ENCODE results near the gene VAV2. TPM values are rescaled to one million over a fixed set of nuclear protein-coding genes. Genes with fewer than 3 reads are reported as not detected.

VAV2 gene
- polyA plus RNA-seq, 1 of the 3 experiments (the other 2 are of a cell fraction) = 14.9 TPM

- H3K79me2 ChIP-seq (ENCODE audit: insufficient read depth) = peaks cover 75% of the 10 kb centered on the region; the same call in 1 of the 2 replicates
- H3K9me2 ChIP-seq = no peaks in the 10 kb centered on the region
- H3K9ac ChIP-seq = no peak overlapping the region
- H3K4me3 ChIP-seq (ENCODE audit: low read depth in 2 of 2, low read length in 1 of 2) = no peak overlapping the region
- no peaks in the 10 kb centered on the region for H3F3A ChIP-seq (replicated peaks; ENCODE audit: insufficient read depth)
- TF ChIP-seq USF2 (IDR thresholded peaks at IDR 0.05; ENCODE audit: borderline replicate concordance, low read depth, low read length) = no peak
- TF ChIP-seq USF1 (IDR thresholded peaks at IDR 0.05; ENCODE audit: borderline replicate concordance, low read depth) = no peak
- TF ChIP-seq YY1 (IDR thresholded peaks at IDR 0.05; ENCODE audit: low read depth) = no peak
- TF ChIP-seq IRF3 (IDR thresholded peaks at IDR 0.05; ENCODE audit: low read depth, low read length) = no peak
- TF ChIP-seq MAX (IDR thresholded peaks at IDR 0.05; ENCODE audit: low read depth) = no peak
- no peak for TF ChIP-seq NRF1 (IDR thresholded peaks at IDR 0.05; ENCODE audit: low read depth, low read length)
- no peak for TF ChIP-seq CHD2 (IDR thresholded peaks at IDR 0.05; ENCODE audit: low read length, partially characterized antibody)
- no peak for TF ChIP-seq FOXJ3 (CRISPR knock-in tag; IDR thresholded peaks at IDR 0.05)
- no peak for TF ChIP-seq TCF12 (IDR thresholded peaks at IDR 0.05)
- TF ChIP-seq RXRA (IDR thresholded peaks at IDR 0.05; ENCODE audit: borderline replicate concordance, low read depth) = no peak
- TF ChIP-seq ELF1 (IDR thresholded peaks at IDR 0.05) = no peak
- TF ChIP-seq CTCF (IDR thresholded peaks at IDR 0.05) = no peak
- TF ChIP-seq FOXM1 (IDR thresholded peaks at IDR 0.05; ENCODE audit: low read depth) = no peak
- no peak for TF ChIP-seq JUND (IDR thresholded peaks at IDR 0.05)
- TF ChIP-seq MEF2A (IDR thresholded peaks at IDR 0.05; ENCODE audit: borderline replicate concordance, low read depth) = no peak
- TF ChIP-seq GATA2 (CRISPR knock-in tag; IDR thresholded peaks at IDR 0.05) = no peak
- TF ChIP-seq SIN3A (IDR thresholded peaks at IDR 0.05; ENCODE audit: borderline replicate concordance, low read depth, low read length) = no peak
- TF ChIP-seq RFX5 (IDR thresholded peaks at IDR 0.05; ENCODE audit: low read length) = no peak
- TF ChIP-seq FOSL2 (IDR thresholded peaks at IDR 0.05; ENCODE audit: borderline replicate concordance, low read depth) = no peak
- TF ChIP-seq GABPA (IDR thresholded peaks at IDR 0.05; ENCODE audit: low read depth) = no peak
- peaks cover 0 to 46% of the 10 kb centered on the region in 2 experiments; a peak in 1 of 4 replicates for H3K4me1 ChIP-seq (ENCODE audit: control insufficient read depth in 1 of 2, insufficient read depth in 2 of 2, low read depth in 1 of 2, low read length in 1 of 2)
- no peak overlapping the region for H3K4me2 ChIP-seq
- no peaks in the 10 kb centered on the region for H3K27me3 ChIP-seq (ENCODE audit: insufficient read depth)
- H2AFZ ChIP-seq (ENCODE audit: low read depth) = no peak overlapping the region
- H3K36me3 ChIP-seq (replicated peaks in 1 of 2; ENCODE audit: control insufficient read depth in 1 of 2, insufficient read depth in 2 of 2, low read length in 1 of 2) = peaks cover 0 to 5% of the 10 kb centered on the region in 2 experiments
- no peaks in the 10 kb centered on the region for H3K9me3 ChIP-seq
- 81% methylated on average over 6 of the region's 6 CpGs for WGBS (ENCODE audit: low lambda C conversion rate)
- ChIA-PET POLR2A (interaction anchor here (1.2 kb wide), 1 partner anchor 60 kb away, joined by 3 read pairs; no protein-coding TSS in a partner anchor), CTCF (no interaction called here)
- H4K20me1 ChIP-seq (ENCODE audit: insufficient read depth) = peaks cover 55% of the 10 kb centered on the region
- no peak for DNase-seq
- no peak overlapping the region for H3K27ac ChIP-seq (ENCODE audit: low read depth in 2 of 2, low read length in 1 of 2)
Observed at GRCh38 chr9:133933426-133934026, 58.6 kb downstream of the VAV2 start.

Measured in SK-N-SH (cell line).